Osteoblast (primary cell): Measurements from ENCODE around the gene FADS1. TPM values are rescaled to one million over a fixed set of nuclear protein-coding genes. Genes with fewer than 3 reads are reported as not detected.

Source experiments
- DNase-seq: peaks from one replicate; pipeline ENCODE4 v3.0.0; 2011; ENCODE audit warnings: low spot score, mixed read lengths; ENCODE audit not compliant: insufficient read length; ENCODE audit errors: missing footprints
- H2AFZ ChIP-seq: 2 replicates; pipeline ENCODE4 v1.6.0; 2011; ENCODE audit warnings: mild to moderate bottlenecking, low read length
- H3K27ac ChIP-seq: 2 replicates; pipeline ENCODE4 v1.5.1; 2011; ENCODE audit warnings: mild to moderate bottlenecking, low read depth, low read length, moderate library complexity
- H3K27me3 ChIP-seq: 2 replicates; pipeline ENCODE4 v1.6.0; 2012; ENCODE audit warnings: mild to moderate bottlenecking, control low read depth, inconsistent platforms, low read length, moderate library complexity; ENCODE audit not compliant: insufficient read depth
- H3K36me3 ChIP-seq: 2 replicates; pipeline ENCODE4 v1.5.1; 2011; ENCODE audit warnings: mild to moderate bottlenecking, low read length, control low read depth, moderate library complexity; ENCODE audit not compliant: insufficient read depth
- H3K4me1 ChIP-seq: 2 replicates; pipeline ENCODE4 v1.5.1; 2011; ENCODE audit warnings: mild to moderate bottlenecking, low read length, control low read depth, moderate library complexity; ENCODE audit not compliant: insufficient read depth
- H3K4me2 ChIP-seq: 2 replicates; pipeline ENCODE4 v1.6.0; 2011; ENCODE audit warnings: mild to moderate bottlenecking, low read length; ENCODE audit not compliant: insufficient read depth
- H3K4me3 ChIP-seq: fragments of 200-600 bp; sonication (generic); 3 replicates; pipeline ENCODE4 v1.5.1; 2012; ENCODE audit warnings: mild to moderate bottlenecking, low read length, inconsistent platforms; ENCODE audit not compliant: insufficient read depth
- H3K79me2 ChIP-seq: 2 replicates; pipeline ENCODE4 v1.6.0; 2012; ENCODE audit warnings: mild to moderate bottlenecking, low read length, control low read depth, inconsistent platforms; ENCODE audit not compliant: insufficient read depth
- H3K9me3 ChIP-seq: 2 replicates; pipeline ENCODE4 v1.5.1; 2011; ENCODE audit warnings: low read depth, low read length, control low read depth
- H4K20me1 ChIP-seq: 2 replicates; pipeline ENCODE4 v1.6.0; 2012; ENCODE audit warnings: mild to moderate bottlenecking, low read length, control low read depth; ENCODE audit not compliant: insufficient read depth
- CTCF ChIP-seq: IDR thresholded peaks from 2 replicates; pipeline ENCODE4 v1.5.1; 2011; ENCODE audit warnings: mild to moderate bottlenecking, low read depth, low read length, moderate library complexity; ENCODE audit errors: extremely low read depth
- total RNA-seq: library from RNA; depleted of rRNA; stranded (reverse); fragments of >200 nt; gene quantifications from 2 replicates; pipeline ENCODE4 v1.2.3, GENCODE V29; 2012

FADS1 gene
- total RNA-seq, 1 donor: 303 TPM

- Histone ChIP-seq H4K20me1 (no peaks in the 10 kb centered on the region), H2AFZ (no peak overlapping the region), H3K27me3 (no peaks in the 10 kb centered on the region), H3K4me1 (no peaks in the 10 kb centered on the region), H3K27ac (no peak overlapping the region), H3K9me3 (no peaks in the 10 kb centered on the region), H3K79me2 (no peaks in the 10 kb centered on the region), H3K36me3 (peaks cover 31% of the 10 kb centered on the region), H3K4me3 (no peak overlapping the region), H3K4me2 (no peak overlapping the region)
- DNase-seq: peak; percentile 36
- TF ChIP-seq CTCF: no peak
Observed at GRCh38 chr11:61851113-61851899, 34.5 kb upstream of the FADS1 start.

GRCh38 chr11:61850687-61851086 lies 33.9 kb upstream of the FADS1 start:
- no peak overlapping the region for H3K4me3 ChIP-seq
- H3K36me3 ChIP-seq: peaks cover 31% of the 10 kb centered on the region
- TF ChIP-seq CTCF: no peak
- no peak overlapping the region for H2AFZ ChIP-seq
- H4K20me1 ChIP-seq: no peaks in the 10 kb centered on the region
- H3K9me3 ChIP-seq: no peaks in the 10 kb centered on the region
- H3K4me1 ChIP-seq: no peaks in the 10 kb centered on the region
- H3K27ac ChIP-seq: no peak overlapping the region
- peak; percentile 15 for DNase-seq
- no peaks in the 10 kb centered on the region for H3K79me2 ChIP-seq
- no peaks in the 10 kb centered on the region for H3K27me3 ChIP-seq
- no peak overlapping the region for H3K4me2 ChIP-seq

- H3K4me3 ChIP-seq: no peak overlapping the region
- no peaks in the 10 kb centered on the region for H3K79me2 ChIP-seq
- no peak overlapping the region for H3K4me2 ChIP-seq
- peaks cover 23% of the 10 kb centered on the region for H3K36me3 ChIP-seq
- no peaks in the 10 kb centered on the region for H3K4me1 ChIP-seq
- no peak overlapping the region for H2AFZ ChIP-seq
- H3K27me3 ChIP-seq: no peaks in the 10 kb centered on the region
- H3K27ac ChIP-seq: no peak overlapping the region
- DNase-seq: no peak
- no peaks in the 10 kb centered on the region for H3K9me3 ChIP-seq
- H4K20me1 ChIP-seq: no peaks in the 10 kb centered on the region
- TF ChIP-seq CTCF: no peak
Observed at GRCh38 chr11:61848631-61849030, 31.8 kb upstream of the FADS1 start.

- Histone ChIP-seq H3K4me3 (no peak overlapping the region), H3K4me2 (no peak overlapping the region), H3K36me3 (peaks cover 23% of the 10 kb centered on the region), H3K27ac (no peak overlapping the region), H3K4me1 (no peaks in the 10 kb centered on the region), H3K27me3 (no peaks in the 10 kb centered on the region), H2AFZ (no peak overlapping the region), H3K79me2 (no peaks in the 10 kb centered on the region), H3K9me3 (no peaks in the 10 kb centered on the region), H4K20me1 (no peaks in the 10 kb centered on the region)
- DNase-seq: no peak
- no peak for TF ChIP-seq CTCF
Observed at GRCh38 chr11:61847914-61848581, 31.2 kb upstream of the FADS1 start.
